Uterus (tissue), 4 donors: ENCODE measurements around the gene PRR4. TPM values are rescaled to one million over a fixed set of nuclear protein-coding genes. Genes with fewer than 3 reads are reported as not detected.

ENCODE experiments used
- DNase-seq, 2 donors: peaks; one replicate each; pipeline ENCODE4 v3.0.0-alpha.2; 2019 to 2020
- H3K27ac ChIP-seq, 2 donors: fragments of 200-600 bp; sonication (generic); 1 replicate in 1 of 2; 2 replicates in 1 of 2; pipeline ENCODE4 v1.5.1; 2016 to 2018
- H3K27me3 ChIP-seq, 2 donors: fragments of 200-600 bp; sonication (generic); one replicate each; pipeline ENCODE4 v1.5.1; 2018 to 2019; ENCODE audit warnings: control low read depth in 1 of 2
- H3K36me3 ChIP-seq, 2 donors: fragments of 200-600 bp; sonication (generic); one replicate each; pipeline ENCODE4 v1.5.1; 2019; ENCODE audit warnings: control low read depth in 1 of 2
- H3K4me1 ChIP-seq, 2 donors: fragments of 200-600 bp; sonication (generic); one replicate each; pipeline ENCODE4 v1.5.1; 2018 to 2019; ENCODE audit warnings: control low read depth in 1 of 2
- H3K4me3 ChIP-seq, 2 donors: fragments of 200-600 bp; sonication (generic); 1 replicate in 1 of 2; 2 replicates in 1 of 2; pipeline ENCODE4 v1.5.1; 2018 to 2019; ENCODE audit warnings: mild to moderate bottlenecking in 1 of 2
- H3K9me3 ChIP-seq, 2 donors: fragments of 200-600 bp; sonication (generic); one replicate each; pipeline ENCODE4 v1.5.1; 2019; ENCODE audit warnings: control low read depth in 1 of 2
- CTCF ChIP-seq, 4 experiments: fragments of 200-600 bp in 2 of 4; fragments of 450-650 bp in 2 of 4; sonication (generic) in 2 of 4; IDR thresholded peaks; one replicate each; pipeline ENCODE4 v1.5.1; 2016 to 2019; ENCODE audit warnings: antibody characterized with exemption in 4 of 4, mild to moderate bottlenecking in 2 of 4, moderate library complexity in 1 of 4
- POLR2A ChIP-seq, 2 donors: fragments of 450-650 bp; IDR thresholded peaks; one replicate each; pipeline ENCODE4 v1.6.1; 2016; ENCODE audit warnings: antibody characterized with exemption in 2 of 2, mild to moderate bottlenecking in 1 of 2, moderate library complexity in 1 of 2
- intact Hi-C: fragments of 100-400 bp; cut with DNase I; formaldehyde crosslinking; loops from one replicate; pipeline ENCODE4 v1.15.1; 2023; ENCODE audit warnings: low total_unique reads
- total RNA-seq, 4 donors: library from RNA; depleted of rRNA in 3 of 4; stranded (reverse); fragments of >200 nt in 3 of 4; gene quantifications; one replicate each; pipeline versions ENCODE4 v1.1.0 to v1.2.4, GENCODE V29; 2014 to 2023
- donor health status: DM: yes; HTN: yes; CAD: no.

Gene PRR4
- total RNA-seq = 10 to 100 TPM in 1 of 4 donors, 1 to 10 TPM in 2, not detected in 1; 3.0 to 11.0 (median 7.9) TPM

- H3K27me3 ChIP-seq = no peaks in the 10 kb centered on the region
- TF ChIP-seq CTCF (IDR thresholded peaks at IDR 0.05) = no peak
- TF ChIP-seq POLR2A (IDR thresholded peaks at IDR 0.05) = no peak
- no peak for DNase-seq
- H3K9me3 ChIP-seq = no peaks in the 10 kb centered on the region
- intact Hi-C loops = no loop called here
- H3K27ac ChIP-seq = no peak within 1 kb of the TSS
- no peaks in the 10 kb centered on the region for H3K4me1 ChIP-seq
- H3K4me3 ChIP-seq = no peak within 1 kb of the TSS
- no peaks in the 10 kb centered on the region for H3K36me3 ChIP-seq
These were observed at the start of gene PRR4 for GRCh38 chr12:10849425-10849878. Gene PRR4, minus strand, starts transcription at chr12:10849475. Its CDS starts 38 bp downstream, at chr12:10849437.

GRCh38 chr12:10896854-10897253 is 47.6 kb upstream of the PRR4 start:
- Histone ChIP-seq H3K36me3 (no peaks in the 10 kb centered on the region), H3K9me3 (no peaks in the 10 kb centered on the region), H3K27ac (no peak overlapping the region), H3K4me1 (no peaks in the 10 kb centered on the region), H3K4me3 (no peak overlapping the region), H3K27me3 (no peaks in the 10 kb centered on the region)
- DNase-seq = no peak
- intact Hi-C loops = no loop called here
- TF ChIP-seq CTCF (IDR thresholded peaks at IDR 0.05) (no peak), POLR2A (IDR thresholded peaks at IDR 0.05) (no peak)

- H3K36me3 ChIP-seq = no peaks in the 10 kb centered on the region
- intact Hi-C loops = no loop called here
These were observed 42.7 kb upstream of the PRR4 start for GRCh38 chr12:10891937-10892336.

GRCh38 chr12:10889226-10889625 is 40.0 kb upstream of the PRR4 start:
- H3K4me3 ChIP-seq = no peak overlapping the region
- no peak overlapping the region for H3K27ac ChIP-seq
- H3K9me3 ChIP-seq = no peaks in the 10 kb centered on the region
- H3K4me1 ChIP-seq = no peaks in the 10 kb centered on the region
- H3K27me3 ChIP-seq = no peaks in the 10 kb centered on the region
- no peaks in the 10 kb centered on the region for H3K36me3 ChIP-seq
- DNase-seq = no peak
- intact Hi-C loops = no loop called here
- TF ChIP-seq POLR2A (IDR thresholded peaks at IDR 0.05) = no peak
- no peak for TF ChIP-seq CTCF (IDR thresholded peaks at IDR 0.05)

More at GRCh38 chr12:10891937-10892336, 42.7 kb upstream of the PRR4 start:
- H3K9me3 ChIP-seq = no peaks in the 10 kb centered on the region
- no peak for DNase-seq
- H3K27me3 ChIP-seq = no peaks in the 10 kb centered on the region
- H3K4me3 ChIP-seq = no peak overlapping the region
- TF ChIP-seq CTCF (IDR thresholded peaks at IDR 0.05) (no peak), POLR2A (IDR thresholded peaks at IDR 0.05) (no peak)
- H3K27ac ChIP-seq = no peak overlapping the region
- no peaks in the 10 kb centered on the region for H3K4me1 ChIP-seq

- H3K36me3 ChIP-seq = no peaks in the 10 kb centered on the region
- H3K27ac ChIP-seq = no peak within 1 kb of the TSS
- TF ChIP-seq CTCF (IDR thresholded peaks at IDR 0.05) (no peak), POLR2A (IDR thresholded peaks at IDR 0.05) (no peak)
- H3K4me3 ChIP-seq = no peak within 1 kb of the TSS
- H3K27me3 ChIP-seq = no peaks in the 10 kb centered on the region
- DNase-seq = no peak
- H3K9me3 ChIP-seq = no peaks in the 10 kb centered on the region
- intact Hi-C loops = no loop called here
- no peaks in the 10 kb centered on the region for H3K4me1 ChIP-seq
These were observed 34.9 kb upstream of the PRR4 start, which contains the start of gene PRH1 for GRCh38 chr12:10884086-10884725. Gene PRH1, minus strand, starts transcription at chr12:10884255. Its CDS starts 38 bp downstream, at chr12:10884217.
